HTR-8/SVneo (cell line): Measurements from ENCODE around the gene ZGPAT.
"Not testable (repeated sequence)": the region's sequence is repeated elsewhere in the genome, so short reads cannot be mapped to it uniquely, and the experiment has no call there.

Source experiments
- DNase-seq: peaks from one replicate; pipeline ENCODE4 v3.0.0; 2011; ENCODE audit warnings: low spot score, mixed read lengths; ENCODE audit not compliant: insufficient read length
- FAIRE-seq: peaks from 2 replicates; lab custom pipeline; 2011; peaks lifted over from hg19 to GRCh38; lab: Jason Lieb, UNC

Gene ZGPAT

GRCh38 chr20:63722967-63723622 lies 15.3 kb downstream of the ZGPAT start:
- DNase-seq = not testable (repeated sequence)
- FAIRE-seq = peak; percentile 4

GRCh38 chr20:63730189-63730733 lies 22.4 kb downstream of the ZGPAT start:
- DNase-seq, FAIRE-seq: not testable (repeated sequence)

GRCh38 chr20:63731410-63731809 lies 23.6 kb downstream of the ZGPAT start:
- FAIRE-seq (no peak), DNase-seq (no peak)

- DNase-seq = no peak
- FAIRE-seq = peak; percentile 100
Observed at GRCh38 chr20:63732118-63733095, 24.6 kb downstream of the ZGPAT start.

- DNase-seq (no peak), FAIRE-seq (peak; percentile 9)
Observed at GRCh38 chr20:63733117-63733516, 25.3 kb downstream of the ZGPAT start.

- FAIRE-seq = no peak
Observed at GRCh38 chr20:63733579-63734081, 25.8 kb downstream of the ZGPAT start.

GRCh38 chr20:63734111-63734945 lies 26.5 kb downstream of the ZGPAT start:
- FAIRE-seq (peak; percentile 9), DNase-seq (no peak)

More at GRCh38 chr20:63733579-63734081, 25.8 kb downstream of the ZGPAT start:
- no peak for DNase-seq

- DNase-seq (no peak), FAIRE-seq (peak; percentile 28)
Observed at GRCh38 chr20:63734946-63735858, 27.4 kb downstream of the ZGPAT start.

GRCh38 chr20:63735859-63736718 lies 28.2 kb downstream of the ZGPAT start, which contains the start of gene LIME1:
TSS of gene LIME1 (plus strand) at chr20:63736664. CDS start at chr20:63737550, 886 bp downstream.
- FAIRE-seq = peak; percentile 74
- DNase-seq = no peak

GRCh38 chr20:63736893-63737694 lies 29.3 kb downstream of the ZGPAT start:
- DNase-seq (no peak), FAIRE-seq (peak; percentile 70)

GRCh38 chr20:63737695-63737944 lies 29.8 kb downstream of the ZGPAT start:
- no peak for FAIRE-seq
- DNase-seq = no peak

GRCh38 chr20:63737945-63738686 lies 30.3 kb downstream of the ZGPAT start:
- DNase-seq = no peak
- peak; percentile 26 for FAIRE-seq

GRCh38 chr20:63738687-63739129 lies 30.9 kb downstream of the ZGPAT start:
- no peak for DNase-seq
- FAIRE-seq = no peak

GRCh38 chr20:63739130-63740069 lies 31.6 kb downstream of the ZGPAT start, which contains the start of gene SLC2A4RG:
TSS of gene SLC2A4RG (plus strand) at chr20:63739776. CDS start at chr20:63739913, 137 bp downstream.
- peak; percentile 99 for DNase-seq
- FAIRE-seq = no peak

GRCh38 chr20:63740070-63740626 lies 32.3 kb downstream of the ZGPAT start:
- no peak for FAIRE-seq

More at GRCh38 chr20:63740070-63740626, 32.3 kb downstream of the ZGPAT start:
- peak; percentile 78 for DNase-seq
